Neural cell (in vitro differentiated cells): ENCODE results near the gene FIGNL2.

Experiments used
- EZH2 ChIP-seq: fragments of 200-600, 300-800 bp; shearing (Covaris generic), sonication (generic); IDR thresholded peaks from 2 replicates; pipeline ENCODE4 v1.6.1; 2014; ENCODE audit warnings: antibody characterized with exemption, low read length, borderline replicate concordance, mild to moderate bottlenecking; ENCODE audit not compliant: insufficient read depth, poor library complexity, severe bottlenecking
- POLR2AphosphoS5 ChIP-seq: IDR thresholded peaks from 2 replicates; pipeline ENCODE4 v1.6.1; 2012
- TF ChIP-seq, protein P1 (sequence below): fragments of 450-650 bp; IDR thresholded peaks from 2 replicates; pipeline ENCODE4 v1.5.1; 2014; ENCODE audit warnings: antibody characterized with exemption, mild to moderate bottlenecking, moderate library complexity; ENCODE audit not compliant: poor library complexity, severe bottlenecking

DNA sequence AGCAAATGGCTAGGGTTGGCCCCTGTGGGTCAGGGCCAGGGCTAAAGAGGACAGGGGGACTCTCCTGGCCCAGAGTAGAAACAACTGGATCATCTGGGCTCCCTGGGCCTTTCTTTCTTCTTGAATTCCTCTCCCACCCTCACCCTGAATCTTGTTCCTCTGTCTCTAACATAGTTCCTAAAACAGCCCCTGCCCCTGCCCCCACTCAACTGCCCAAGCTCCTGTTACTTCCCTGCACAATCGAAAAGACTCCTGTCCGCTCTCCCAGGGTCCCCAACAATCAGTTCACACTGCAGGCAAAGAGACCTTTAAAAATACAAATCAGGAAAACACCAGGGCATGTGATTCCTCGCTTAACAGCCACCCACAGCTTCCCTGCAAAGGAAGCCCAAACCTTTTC lies 21.4 kb upstream of the FIGNL2 start:
- TF ChIP-seq, protein P1, sequence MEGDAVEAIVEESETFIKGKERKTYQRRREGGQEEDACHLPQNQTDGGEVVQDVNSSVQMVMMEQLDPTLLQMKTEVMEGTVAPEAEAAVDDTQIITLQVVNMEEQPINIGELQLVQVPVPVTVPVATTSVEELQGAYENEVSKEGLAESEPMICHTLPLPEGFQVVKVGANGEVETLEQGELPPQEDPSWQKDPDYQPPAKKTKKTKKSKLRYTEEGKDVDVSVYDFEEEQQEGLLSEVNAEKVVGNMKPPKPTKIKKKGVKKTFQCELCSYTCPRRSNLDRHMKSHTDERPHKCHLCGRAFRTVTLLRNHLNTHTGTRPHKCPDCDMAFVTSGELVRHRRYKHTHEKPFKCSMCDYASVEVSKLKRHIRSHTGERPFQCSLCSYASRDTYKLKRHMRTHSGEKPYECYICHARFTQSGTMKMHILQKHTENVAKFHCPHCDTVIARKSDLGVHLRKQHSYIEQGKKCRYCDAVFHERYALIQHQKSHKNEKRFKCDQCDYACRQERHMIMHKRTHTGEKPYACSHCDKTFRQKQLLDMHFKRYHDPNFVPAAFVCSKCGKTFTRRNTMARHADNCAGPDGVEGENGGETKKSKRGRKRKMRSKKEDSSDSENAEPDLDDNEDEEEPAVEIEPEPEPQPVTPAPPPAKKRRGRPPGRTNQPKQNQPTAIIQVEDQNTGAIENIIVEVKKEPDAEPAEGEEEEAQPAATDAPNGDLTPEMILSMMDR = no peak
- TF ChIP-seq EZH2 (no peak), POLR2AphosphoS5 (no peak)
